GM19372 (cell line): ENCODE measurements around the gene COL6A3.

Experiments used
- ATAC-seq: cut with Tn5 transposase; IDR thresholded peaks from one replicate; pipeline ENCODE4 v1.9.1; 2021; ENCODE audit warnings: mild to moderate bottlenecking, low read depth, moderate library complexity; ENCODE audit not compliant: unreplicated experiment

The COL6A3 gene

DNA sequence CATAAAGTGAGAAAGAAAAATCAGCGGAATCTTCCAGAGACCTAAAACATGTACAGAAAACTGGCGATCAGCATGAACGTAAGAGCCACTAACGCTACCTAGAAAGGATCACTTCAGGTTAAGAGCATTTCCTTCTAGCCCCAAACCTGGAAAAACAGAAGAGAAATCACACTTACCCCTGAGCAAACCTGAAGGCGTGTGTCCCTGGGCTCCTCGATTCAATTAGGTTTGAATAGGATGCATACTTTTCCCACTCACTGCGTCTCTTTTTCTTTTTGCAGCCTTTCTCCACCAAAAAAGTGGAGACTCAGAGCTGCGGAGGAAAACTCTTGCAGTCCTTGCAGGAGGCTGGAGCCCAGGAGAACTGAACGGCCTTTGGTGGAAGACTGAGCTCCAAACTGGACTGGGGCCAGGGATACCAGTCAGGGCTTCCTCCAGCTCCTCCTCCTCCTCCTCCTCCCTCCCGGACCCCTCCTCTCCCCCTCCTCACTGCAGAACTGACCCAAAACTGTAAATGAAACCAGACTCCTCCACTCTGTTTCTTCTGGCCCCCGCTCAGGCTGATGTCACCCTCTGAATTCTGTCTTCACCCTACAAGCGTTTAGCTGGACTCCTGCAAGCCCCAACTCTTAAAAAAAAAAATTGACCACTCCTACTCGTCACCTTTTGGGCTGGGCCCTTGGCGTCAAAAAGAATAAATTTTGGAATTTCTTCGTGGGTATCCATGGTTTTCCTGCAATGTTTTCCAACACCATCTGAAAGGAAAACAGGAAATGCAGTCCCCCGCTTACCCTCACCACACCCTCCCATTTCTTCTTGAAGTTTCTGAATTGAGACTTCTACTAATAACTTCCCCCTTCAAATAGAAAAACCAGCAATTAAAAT is at the start of gene COL6A3:
Gene COL6A3, minus strand, starts transcription at position 388 of the 885 bp plus-strand sequence. CDS start 17,347 bp downstream, outside the sequence.
- ATAC-seq, result no peak

GRCh38 chr2:237459741-237460174 is 45.8 kb upstream of the COL6A3 start:
- ATAC-seq, result no peak

- no peak for ATAC-seq
Measured at GRCh38 chr2:237459226-237459625, 45.3 kb upstream of the COL6A3 start.

- ATAC-seq, result no peak
Measured at GRCh38 chr2:237458519-237458918, 44.6 kb upstream of the COL6A3 start.

GRCh38 chr2:237457388-237457941 is 43.5 kb upstream of the COL6A3 start:
- ATAC-seq, result no peak

GRCh38 chr2:237456200-237456843 is 42.4 kb upstream of the COL6A3 start:
- ATAC-seq, result no peak

DNA sequence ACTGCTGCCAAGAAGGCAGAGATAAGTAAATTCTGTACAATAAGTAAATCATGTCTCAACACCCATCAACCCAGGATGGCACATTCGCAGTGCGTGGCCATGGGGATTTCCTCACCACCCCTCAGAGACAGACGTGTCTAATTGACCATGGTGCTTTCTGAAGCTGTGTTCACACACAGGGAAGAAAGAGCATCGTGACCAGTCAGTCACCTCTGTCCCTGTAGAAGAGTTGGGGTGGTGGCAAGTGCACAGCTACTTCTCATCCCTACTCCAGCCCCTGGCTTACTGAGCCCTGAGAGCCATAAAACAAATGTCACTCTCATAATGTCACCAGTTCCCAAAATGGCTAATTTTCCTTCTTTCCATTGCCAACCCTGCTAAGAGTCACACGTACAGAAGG is 41.8 kb upstream of the COL6A3 start:
- no peak for ATAC-seq

GRCh38 chr2:237453671-237454070 is 39.7 kb upstream of the COL6A3 start:
- no peak for ATAC-seq

- no peak for ATAC-seq
Measured at GRCh38 chr2:237452861-237453260, 38.9 kb upstream of the COL6A3 start.

- no peak for ATAC-seq
Measured at GRCh38 chr2:237451643-237452469, 37.9 kb upstream of the COL6A3 start.

DNA sequence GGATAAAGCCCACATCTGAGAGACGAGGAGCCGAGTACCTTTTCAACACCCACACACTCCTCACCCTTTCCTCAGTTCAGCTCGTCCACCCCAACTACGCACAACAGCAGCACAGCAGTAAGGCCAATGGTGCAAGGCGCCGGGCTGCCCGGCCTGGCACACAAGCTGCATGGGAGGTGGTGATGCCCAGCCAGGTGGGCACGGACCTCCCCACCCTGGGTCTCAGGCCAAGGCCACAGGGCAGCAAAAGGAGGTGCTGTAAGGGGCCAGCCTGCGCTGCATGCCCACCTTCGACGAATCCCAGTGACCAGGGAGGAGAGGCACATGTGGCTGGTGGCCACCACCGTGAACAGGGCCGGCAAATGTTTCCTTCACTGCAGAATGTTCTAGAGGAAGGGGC is 36.6 kb upstream of the COL6A3 start:
- ATAC-seq, result no peak

DNA sequence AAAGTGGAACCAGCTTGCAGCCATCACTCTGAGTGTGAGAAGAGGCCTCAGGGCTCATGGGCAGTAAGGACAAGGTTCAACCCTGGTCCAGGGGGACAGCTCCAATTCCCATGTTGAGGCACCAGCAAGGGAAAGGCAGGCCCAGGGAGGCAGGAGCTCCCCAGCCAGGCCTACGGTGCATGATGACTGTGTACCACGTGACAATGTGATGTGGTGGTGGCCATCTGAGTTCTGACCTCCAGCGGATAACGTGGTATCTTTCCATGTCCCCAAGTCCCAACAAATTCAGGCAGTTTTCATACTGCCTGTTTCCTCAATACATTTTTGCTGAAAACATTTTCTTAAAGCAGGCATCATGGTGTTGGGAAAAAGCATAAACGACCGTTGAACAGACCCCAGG is 36.1 kb upstream of the COL6A3 start:
- no peak for ATAC-seq

DNA sequence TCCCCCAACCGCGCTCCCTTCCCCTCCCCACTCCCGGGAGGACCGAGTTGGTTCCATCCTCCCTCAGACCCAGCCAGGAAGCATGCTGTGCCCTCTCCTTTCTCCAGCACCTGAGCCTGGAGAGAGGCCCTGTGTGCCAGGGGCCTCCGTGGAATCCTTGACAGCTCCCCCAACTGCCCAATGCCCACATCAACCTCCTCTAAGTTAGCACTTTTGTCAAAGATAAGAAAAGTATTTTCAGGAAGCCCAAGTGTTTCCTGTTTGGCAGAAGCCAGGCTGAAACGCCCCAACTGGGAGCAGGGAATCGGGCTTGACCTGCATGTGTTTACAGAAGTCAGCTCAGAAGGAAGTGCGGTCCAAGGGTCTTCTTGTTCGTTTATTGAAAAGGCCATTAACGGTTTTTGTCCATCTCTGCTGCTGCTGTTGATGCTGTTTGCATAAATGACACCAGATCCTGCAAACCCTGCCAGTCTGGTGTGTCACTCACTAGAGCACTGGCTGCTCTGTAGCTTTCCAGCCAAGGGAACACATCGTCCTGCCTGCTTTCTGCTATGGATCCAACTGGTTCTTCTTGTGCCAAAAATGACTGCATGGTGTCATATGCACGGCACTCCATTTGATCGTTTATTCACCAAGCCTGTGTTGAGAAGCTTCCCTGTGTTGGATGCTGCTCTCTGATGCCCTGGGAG is 35.4 kb upstream of the COL6A3 start:
- ATAC-seq, result no peak

DNA sequence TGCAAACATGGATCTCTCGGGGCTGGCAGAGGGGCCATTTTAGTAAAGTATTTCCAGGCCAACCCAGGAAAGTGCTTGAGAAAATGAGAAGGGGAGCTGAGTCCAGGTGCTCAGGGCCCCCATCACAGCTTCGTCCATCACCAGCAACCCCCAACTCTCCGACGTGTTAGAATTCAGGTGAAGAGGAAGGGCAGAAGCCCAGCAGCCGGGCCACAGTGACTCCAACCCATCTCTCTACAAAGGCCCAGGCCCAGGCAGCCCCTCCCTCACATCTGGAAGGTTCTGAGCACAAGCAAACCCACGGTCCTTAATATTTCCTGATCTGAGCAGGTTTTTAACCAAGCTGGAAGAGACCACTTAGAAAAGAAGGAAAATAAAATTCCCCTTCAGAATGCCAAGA is 34.7 kb upstream of the COL6A3 start:
- ATAC-seq, result no peak

DNA sequence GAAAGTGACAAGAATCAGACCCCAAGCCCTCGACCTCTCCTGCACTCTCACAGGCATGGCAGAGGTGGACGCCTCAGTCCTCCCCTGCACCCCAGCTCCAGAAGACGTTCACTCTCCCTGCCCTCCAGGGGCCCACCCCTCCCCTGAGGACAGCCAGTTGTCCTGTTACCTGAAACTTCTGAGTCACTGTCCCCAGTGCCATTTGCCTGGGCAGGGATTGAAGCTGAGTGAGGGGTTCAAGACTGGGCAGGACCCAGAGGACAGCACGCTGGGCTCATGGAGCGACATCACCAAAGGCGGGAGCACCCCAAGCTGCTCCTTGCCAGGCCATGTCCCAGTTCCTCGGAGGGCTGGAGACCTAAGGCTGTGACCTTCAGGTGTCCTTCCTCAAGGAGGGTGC is 34.2 kb upstream of the COL6A3 start:
- no peak for ATAC-seq

DNA sequence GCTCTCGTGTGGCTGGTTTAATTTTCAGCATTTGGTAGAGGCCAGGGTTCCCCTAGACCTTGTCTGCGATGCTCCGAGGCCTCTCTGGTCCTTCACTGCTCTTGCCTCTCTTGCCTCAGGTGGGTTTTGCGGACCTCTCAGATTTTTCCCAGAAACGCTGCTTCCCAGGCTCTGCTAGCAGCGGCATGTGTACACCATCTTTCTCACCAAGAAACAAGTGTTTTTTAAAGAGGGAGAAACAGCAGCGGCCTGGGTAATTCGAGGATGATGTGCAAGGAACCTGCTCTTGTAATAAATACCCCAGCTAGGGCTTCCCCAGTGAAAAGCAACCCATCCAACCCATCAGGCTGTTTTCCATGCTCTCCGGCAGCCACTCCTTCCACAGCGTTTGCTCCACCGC is 33.5 kb upstream of the COL6A3 start:
- ATAC-seq, result no peak

DNA sequence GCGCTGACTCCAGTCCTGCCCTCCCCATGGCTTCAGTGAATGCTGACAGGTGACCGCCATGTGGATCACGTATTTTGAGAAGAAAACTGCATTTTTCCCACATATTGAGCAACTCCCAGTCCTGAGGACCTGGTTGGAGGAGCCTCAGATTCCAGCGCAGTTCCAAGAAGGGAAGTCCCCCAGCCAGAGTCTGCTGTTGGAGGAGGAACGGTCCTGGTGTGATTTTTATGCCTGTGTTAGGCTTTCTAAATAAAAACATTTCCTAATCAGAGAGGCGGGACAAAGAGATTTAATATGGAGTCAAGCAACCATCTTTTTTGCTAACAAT is 32.3 kb upstream of the COL6A3 start:
- ATAC-seq, result no peak

DNA sequence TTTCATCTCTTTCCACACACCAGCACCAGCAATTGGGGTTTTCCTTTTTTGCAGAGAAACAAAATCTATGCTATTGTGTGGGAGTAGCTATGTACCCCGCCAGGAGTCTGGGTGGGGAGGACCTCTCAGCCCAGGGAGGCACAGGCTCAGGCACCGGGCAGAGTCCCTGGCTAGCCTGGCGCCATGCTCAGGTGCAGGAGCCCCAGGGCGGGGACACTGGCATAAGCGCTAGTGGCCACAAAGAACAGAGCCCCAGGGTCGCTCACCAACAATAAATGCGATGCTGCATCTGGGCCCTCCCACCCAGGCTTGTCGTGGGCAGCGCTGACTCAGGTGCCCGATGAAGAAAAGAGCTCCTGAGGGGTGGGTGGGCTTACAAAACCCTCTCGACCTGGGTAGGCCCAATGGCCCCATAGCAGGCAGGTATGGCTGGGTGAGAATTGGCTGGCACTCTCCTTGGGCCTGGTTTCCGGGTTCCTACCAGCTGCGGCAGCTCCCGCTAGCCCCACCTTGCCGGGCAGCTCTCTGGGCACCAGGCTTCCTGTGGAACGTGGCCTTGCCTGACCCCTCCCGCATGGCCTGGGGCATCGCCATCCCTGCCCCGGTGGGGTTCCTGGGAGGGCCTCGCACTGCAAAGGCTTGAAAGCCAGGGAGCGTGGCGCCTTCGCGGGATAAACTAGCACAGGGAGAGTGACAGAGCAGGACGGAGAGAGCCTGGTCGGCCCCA is 31.8 kb upstream of the COL6A3 start:
- no peak for ATAC-seq

DNA sequence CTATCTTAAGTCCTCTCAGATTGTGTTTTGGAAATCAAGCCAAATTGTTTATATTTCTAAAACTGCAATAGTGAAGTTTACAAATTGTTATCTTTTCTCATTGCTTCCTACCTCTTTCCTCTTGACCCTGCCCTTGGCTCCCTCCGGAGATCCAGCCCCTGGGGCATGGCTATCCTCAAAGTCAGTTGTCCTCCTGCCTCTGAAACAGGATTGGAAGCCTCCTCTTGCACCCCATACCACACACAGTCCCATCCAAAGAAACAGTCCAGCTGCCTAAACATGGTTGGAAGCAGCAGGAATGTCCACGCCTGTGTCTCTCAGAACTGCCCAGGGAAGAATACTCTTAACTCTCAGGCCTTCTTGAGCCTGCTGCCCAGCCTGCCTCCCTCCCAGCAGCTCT is 30.1 kb upstream of the COL6A3 start:
- ATAC-seq, result no peak
